ENCODE measurements around the gene TEX30. TPM values are rescaled to one million over a fixed set of nuclear protein-coding genes. Genes with fewer than 3 reads are reported as not detected.
A peak's percentile ranks its signal among the peaks of the same experiment; 100 is the strongest.

TEX30 gene
- total and polyA plus RNA-seq, 2 donors from 2014 or later: 9.9 to 22.7 TPM

DNA sequence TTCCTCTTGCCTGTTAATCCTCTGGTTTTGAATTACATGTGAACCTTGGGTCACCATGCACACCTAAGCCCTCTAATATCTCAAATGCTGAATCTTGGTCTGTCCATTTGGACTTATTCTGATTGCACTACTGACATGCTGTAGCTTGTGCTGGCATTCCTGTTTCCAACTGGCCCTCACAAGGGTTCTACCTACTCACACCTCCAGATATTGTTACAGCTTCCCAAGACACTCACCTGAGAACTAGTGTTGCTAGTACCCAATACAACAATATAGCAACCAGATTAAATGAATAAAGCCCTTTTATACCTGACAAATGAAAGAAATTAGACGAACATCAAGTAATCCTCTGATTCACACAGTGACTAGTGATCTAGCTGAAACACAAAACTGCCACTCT lies 16.6 kb downstream of the TEX30 start:
- no peak for FAIRE-seq

DNA sequence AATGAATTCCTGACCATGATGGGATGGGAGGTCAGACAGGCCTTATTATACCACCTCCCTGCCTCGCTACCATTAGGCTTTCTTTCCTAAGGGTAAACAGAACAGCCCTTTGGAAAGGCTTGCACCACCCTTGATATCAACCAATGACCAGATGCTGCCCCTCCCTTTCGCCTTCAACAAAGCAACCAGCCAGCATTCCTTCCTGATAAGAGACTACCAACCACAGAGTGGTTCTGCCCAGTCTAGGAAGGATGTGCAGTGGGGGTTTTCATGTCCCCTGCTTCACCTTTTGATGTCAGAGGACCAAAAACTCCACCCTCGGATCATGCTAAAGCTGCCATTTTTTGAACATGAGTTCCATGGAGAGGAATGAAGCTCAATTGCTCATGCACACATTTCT lies 21.7 kb downstream of the TEX30 start:
- H3K36me3 ChIP-seq (ENCODE audit: control insufficient read depth in 2 of 3, insufficient read depth in 3 of 3, low read length in 3 of 3): no peaks in the 10 kb centered on the region
- H3K27ac ChIP-seq (ENCODE audit: low read depth in 2 of 2, low read length in 2 of 2): no peak overlapping the region
- TF ChIP-seq, protein P1, sequence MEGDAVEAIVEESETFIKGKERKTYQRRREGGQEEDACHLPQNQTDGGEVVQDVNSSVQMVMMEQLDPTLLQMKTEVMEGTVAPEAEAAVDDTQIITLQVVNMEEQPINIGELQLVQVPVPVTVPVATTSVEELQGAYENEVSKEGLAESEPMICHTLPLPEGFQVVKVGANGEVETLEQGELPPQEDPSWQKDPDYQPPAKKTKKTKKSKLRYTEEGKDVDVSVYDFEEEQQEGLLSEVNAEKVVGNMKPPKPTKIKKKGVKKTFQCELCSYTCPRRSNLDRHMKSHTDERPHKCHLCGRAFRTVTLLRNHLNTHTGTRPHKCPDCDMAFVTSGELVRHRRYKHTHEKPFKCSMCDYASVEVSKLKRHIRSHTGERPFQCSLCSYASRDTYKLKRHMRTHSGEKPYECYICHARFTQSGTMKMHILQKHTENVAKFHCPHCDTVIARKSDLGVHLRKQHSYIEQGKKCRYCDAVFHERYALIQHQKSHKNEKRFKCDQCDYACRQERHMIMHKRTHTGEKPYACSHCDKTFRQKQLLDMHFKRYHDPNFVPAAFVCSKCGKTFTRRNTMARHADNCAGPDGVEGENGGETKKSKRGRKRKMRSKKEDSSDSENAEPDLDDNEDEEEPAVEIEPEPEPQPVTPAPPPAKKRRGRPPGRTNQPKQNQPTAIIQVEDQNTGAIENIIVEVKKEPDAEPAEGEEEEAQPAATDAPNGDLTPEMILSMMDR (IDR thresholded peaks at IDR 0.05; ENCODE audit: borderline replicate concordance, extremely low read depth, insufficient read depth): no peak
- DNase-seq (no peak), FAIRE-seq (no peak)
- intact Hi-C loops (cut with DNase I): no loop called here
- H3K4me3 ChIP-seq (ENCODE audit: low read length in 3 of 3): no peak overlapping the region
- H3K9me3 ChIP-seq (ENCODE audit: control insufficient read depth in 2 of 3, insufficient read depth in 1 of 3, low read length in 3 of 3): no peaks in the 10 kb centered on the region
- H3K4me1 ChIP-seq (ENCODE audit: control insufficient read depth in 2 of 3, insufficient read depth in 2 of 3, low read depth in 1 of 3, low read length in 3 of 3): no peaks in the 10 kb centered on the region
- no peak overlapping the region for H3K9ac ChIP-seq (ENCODE audit: low read length in 3 of 3)
- no peaks in the 10 kb centered on the region for H3K27me3 ChIP-seq (ENCODE audit: control insufficient read depth, insufficient read depth, low read length)

More for the DNA sequence above, 16.6 kb downstream of the TEX30 start:
- H3K27ac ChIP-seq (ENCODE audit: low read depth in 2 of 2, low read length in 2 of 2): no peak overlapping the region
- no peak overlapping the region for H3K9ac ChIP-seq (ENCODE audit: low read length in 3 of 3)
- DNase-seq: peak in 1 of 5 donors; percentile 3
- no peaks in the 10 kb centered on the region for H3K9me3 ChIP-seq (ENCODE audit: control insufficient read depth in 2 of 3, insufficient read depth in 1 of 3, low read length in 3 of 3)
- H3K27me3 ChIP-seq (ENCODE audit: control insufficient read depth, insufficient read depth, low read length): no peaks in the 10 kb centered on the region
- intact Hi-C loops (cut with DNase I): no loop called here
- no peak overlapping the region for H3K4me3 ChIP-seq (ENCODE audit: low read length in 3 of 3)
- TF ChIP-seq, protein P1 (IDR thresholded peaks at IDR 0.05; ENCODE audit: borderline replicate concordance, extremely low read depth, insufficient read depth): no peak
- no peaks in the 10 kb centered on the region for H3K36me3 ChIP-seq (ENCODE audit: control insufficient read depth in 2 of 3, insufficient read depth in 3 of 3, low read length in 3 of 3)
- no peaks in the 10 kb centered on the region for H3K4me1 ChIP-seq (ENCODE audit: control insufficient read depth in 2 of 3, insufficient read depth in 2 of 3, low read depth in 1 of 3, low read length in 3 of 3)

DNA sequence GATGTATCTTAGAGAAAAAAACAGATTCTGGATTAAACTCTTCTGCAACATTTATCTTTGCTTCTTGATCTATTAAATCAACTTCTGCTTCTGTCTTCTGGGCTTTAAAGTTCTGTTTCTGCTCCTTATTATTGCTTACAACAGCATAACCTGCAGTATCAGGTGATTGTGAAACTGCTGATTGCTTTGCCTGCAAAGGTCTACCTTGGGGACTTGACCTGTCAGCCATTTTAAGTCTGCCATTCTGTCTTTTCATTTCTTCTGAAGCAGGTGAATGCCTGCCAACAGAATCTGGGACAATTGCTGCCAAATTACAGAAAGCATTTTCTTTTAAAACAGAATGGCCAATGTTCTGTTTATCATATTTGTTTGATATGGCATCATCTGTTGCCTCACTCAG lies 31.1 kb downstream of the TEX30 start:
- H3K4me1 ChIP-seq (ENCODE audit: control insufficient read depth in 2 of 3, insufficient read depth in 2 of 3, low read depth in 1 of 3, low read length in 3 of 3): no peaks in the 10 kb centered on the region
- no peaks in the 10 kb centered on the region for H3K27me3 ChIP-seq (ENCODE audit: control insufficient read depth, insufficient read depth, low read length)
- FAIRE-seq (no peak), DNase-seq (no peak)
- no peak overlapping the region for H3K9ac ChIP-seq (ENCODE audit: low read length in 3 of 3)
- H3K27ac ChIP-seq (ENCODE audit: low read depth in 2 of 2, low read length in 2 of 2): no peak overlapping the region
- H3K9me3 ChIP-seq (ENCODE audit: control insufficient read depth in 2 of 3, insufficient read depth in 1 of 3, low read length in 3 of 3): no peaks in the 10 kb centered on the region
- no peaks in the 10 kb centered on the region for H3K36me3 ChIP-seq (ENCODE audit: control insufficient read depth in 2 of 3, insufficient read depth in 3 of 3, low read length in 3 of 3)
- intact Hi-C loops (cut with DNase I): no loop called here
- H3K4me3 ChIP-seq (ENCODE audit: low read length in 3 of 3): no peak overlapping the region
- TF ChIP-seq, protein P1 (IDR thresholded peaks at IDR 0.05; ENCODE audit: borderline replicate concordance, extremely low read depth, insufficient read depth): no peak

DNA sequence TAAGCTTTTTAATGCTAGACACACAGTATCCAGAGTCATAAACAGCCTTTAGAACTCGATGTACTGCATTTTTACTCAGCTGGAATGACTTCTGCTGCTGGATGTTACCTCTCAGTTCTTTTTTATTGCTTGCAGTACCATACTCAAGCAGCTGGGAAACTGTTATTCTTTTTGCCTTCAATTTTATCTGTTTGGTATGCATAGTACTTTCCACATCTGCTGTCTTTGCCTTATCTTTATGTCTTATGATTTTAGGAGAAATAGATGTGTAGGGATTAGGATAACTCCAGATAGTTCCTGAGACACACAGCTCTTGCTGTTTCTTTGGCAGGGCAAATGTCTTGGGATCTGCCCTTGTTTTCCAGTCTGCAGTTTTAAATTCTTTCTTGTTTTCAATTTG lies 31.5 kb downstream of the TEX30 start:
- intact Hi-C loops (cut with DNase I): no loop called here
- DNase-seq: no peak
- Histone ChIP-seq H3K9ac (ENCODE audit: low read length in 3 of 3) (no peak overlapping the region), H3K27me3 (ENCODE audit: control insufficient read depth, insufficient read depth, low read length) (no peaks in the 10 kb centered on the region), H3K9me3 (ENCODE audit: control insufficient read depth in 2 of 3, insufficient read depth in 1 of 3, low read length in 3 of 3) (no peaks in the 10 kb centered on the region), H3K4me1 (ENCODE audit: control insufficient read depth in 2 of 3, insufficient read depth in 2 of 3, low read depth in 1 of 3, low read length in 3 of 3) (no peaks in the 10 kb centered on the region), H3K27ac (ENCODE audit: low read depth in 2 of 2, low read length in 2 of 2) (no peak overlapping the region), H3K4me3 (ENCODE audit: low read length in 3 of 3) (no peak overlapping the region), H3K36me3 (ENCODE audit: control insufficient read depth in 2 of 3, insufficient read depth in 3 of 3, low read length in 3 of 3) (no peaks in the 10 kb centered on the region)
- FAIRE-seq: no peak
- TF ChIP-seq, protein P1 (IDR thresholded peaks at IDR 0.05; ENCODE audit: borderline replicate concordance, extremely low read depth, insufficient read depth): no peak
